SU-DHL-6 (cell line): ENCODE measurements around the gene GALNT9.

Source experiments
- CTCF ChIP-seq: fragments of 200-600 bp; sonication (generic); IDR thresholded peaks from one replicate; pipeline ENCODE4 v1.5.1; 2017; ENCODE audit warnings: antibody characterized with exemption, mild to moderate bottlenecking, low read length, moderate library complexity; ENCODE audit not compliant: insufficient read depth, poor library complexity, severe bottlenecking
- EZH2phosphoT487 ChIP-seq: fragments of 200-600 bp; sonication (generic), shearing (Covaris generic); conservative IDR thresholded peaks from 2 replicates; pipeline ENCODE4 v1.6.1; 2018; ENCODE audit warnings: mild to moderate bottlenecking, antibody characterized with exemption, low read length, moderate library complexity, mixed read lengths

GRCh38 chr12:132278401-132279183 is 50.8 kb downstream of the GALNT9 start:
- TF ChIP-seq CTCF (no peak), EZH2phosphoT487 (no peak)
